ENCODE results near the gene TNNI3K. TPM values are rescaled to one million over a fixed set of nuclear protein-coding genes. Genes with fewer than 3 reads are reported as not detected.

The TNNI3K gene
- total and polyA plus RNA-seq, 2 of the 8 experiments (the other 6 are each of a cell fraction or from before 2014, with no cell fraction given): 0.41 to 0.48 TPM

DNA sequence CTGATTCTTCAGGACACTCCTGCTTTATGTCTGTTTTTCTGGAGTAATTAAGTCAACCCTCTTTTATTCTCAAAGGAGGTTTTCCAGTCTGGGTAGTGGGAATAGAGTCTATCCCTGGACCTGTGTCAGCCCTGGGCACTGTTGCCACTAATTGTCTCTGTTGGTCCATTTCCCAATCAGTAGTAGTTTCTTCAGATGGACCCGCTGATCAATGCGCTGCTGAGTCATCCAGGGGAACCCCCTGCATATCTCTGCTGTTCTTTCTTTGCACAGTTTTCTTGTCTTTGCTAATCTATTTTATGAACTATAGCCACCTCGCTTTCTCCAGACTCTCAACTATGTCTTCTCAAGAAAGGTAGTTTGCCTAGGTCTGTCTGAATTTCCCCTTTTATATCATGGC, 82.5 kb downstream of the TNNI3K start:
- no peak overlapping the region for H2BK120ac ChIP-seq (replicated peaks; ENCODE audit: low read depth, low read length)
- H3K79me1 ChIP-seq (ENCODE audit: low read depth, low read length): no peaks in the 10 kb centered on the region
- no peak overlapping the region for H3K14ac ChIP-seq (ENCODE audit: insufficient read length)
- H3K56ac ChIP-seq (replicated peaks; ENCODE audit: insufficient read length, low read depth, low read length): no peak overlapping the region
- 87% methylated on average over 3 of the region's 3 CpGs; no CpG with 5 or more reads in 1 of the 2 experiments for WGBS, 2 experiments (ENCODE audit: extremely low coverage in 1 of 2, insufficient coverage in 1 of 2, insufficient read length in 1 of 2, insufficient replicate concordance in 2 of 2, low coverage in 1 of 2, low lambda C conversion rate in 2 of 2, missing lambda C conversion rate in 1 of 2)
- H3K4me3 ChIP-seq (ENCODE audit: extremely low read depth in 1 of 4, insufficient read depth in 2 of 4, low read depth in 3 of 4, low read length in 4 of 4): no peak overlapping the region
- no peak overlapping the region for H3K4ac ChIP-seq (replicated peaks; ENCODE audit: insufficient read length, low read depth, low read length)
- no peaks in the 10 kb centered on the region for H3K27me3 ChIP-seq (replicated peaks in 1 of 4; ENCODE audit: control insufficient read depth in 3 of 4, extremely low read depth in 1 of 4, insufficient read depth in 3 of 4, low read length in 3 of 4)
- no peaks in the 10 kb centered on the region for H3K36me3 ChIP-seq (ENCODE audit: control insufficient read depth in 2 of 4, insufficient read depth in 4 of 4, low read length in 3 of 4)
- no peak overlapping the region for H2BK12ac ChIP-seq (ENCODE audit: low read depth, low read length)
- H2BK20ac ChIP-seq (ENCODE audit: low read length): no peak overlapping the region
- no peak for TF ChIP-seq GABPA (IDR thresholded peaks at IDR 0.05; ENCODE audit: borderline replicate concordance, insufficient read depth, low read length)
- TF ChIP-seq CHD1 (IDR thresholded peaks at IDR 0.05; ENCODE audit: low read depth, low read length): no peak
- DNase-seq (ENCODE audit: low read depth in 1 of 2, low spot score in 2 of 2) (no peak), FAIRE-seq (no peak)
- no peak overlapping the region for H4K5ac ChIP-seq (ENCODE audit: insufficient read length, low read depth, low read length)
- H2AK5ac ChIP-seq (ENCODE audit: low read depth, low read length): no peak overlapping the region
- no peak overlapping the region for H3K18ac ChIP-seq (ENCODE audit: extremely low read depth, low read length)
- no peak overlapping the region for H3K4me2 ChIP-seq (ENCODE audit: insufficient read depth in 1 of 2, low read depth in 2 of 2, low read length in 2 of 2)
- H3K23me2 ChIP-seq (ENCODE audit: low read depth, low read length): no peaks in the 10 kb centered on the region
- CTCF ChIA-PET (ENCODE audit: partially characterized antibody): no interaction called here
- H2BK5ac ChIP-seq (ENCODE audit: low read depth, low read length): no peak overlapping the region
- peaks cover 0 to 3% (median 0%) of the 10 kb centered on the region in 4 experiments; a peak in 1 of 7 replicates for H3K4me1 ChIP-seq (replicated peaks in 1 of 4; ENCODE audit: control insufficient read depth in 3 of 4, insufficient read depth in 4 of 4, low read length in 3 of 4)
- no peaks in the 10 kb centered on the region for H4K20me1 ChIP-seq (replicated peaks in 1 of 2; ENCODE audit: control insufficient read depth in 1 of 2, insufficient read depth in 2 of 2, low read length in 2 of 2)
- no peak overlapping the region for H3K9ac ChIP-seq (replicated peaks in 1 of 4; ENCODE audit: extremely low read depth in 1 of 4, low read depth in 3 of 4, low read length in 3 of 4)
- no peak overlapping the region for H3K23ac ChIP-seq (ENCODE audit: insufficient read length)
- no peak overlapping the region for H4K8ac ChIP-seq (ENCODE audit: extremely low read depth, insufficient read depth, low read length)
- H3K9me3 ChIP-seq (ENCODE audit: insufficient read depth in 2 of 2, low read depth in 1 of 2, low read length in 1 of 2): no peaks in the 10 kb centered on the region
- no peak overlapping the region for H3K27ac ChIP-seq (ENCODE audit: low read depth, low read length)
- H4K91ac ChIP-seq (replicated peaks; ENCODE audit: insufficient read length, low read length): no peak overlapping the region
- POLR2A ChIA-PET (ENCODE audit: partially characterized antibody): no interaction called here
- no peak overlapping the region for H2AFZ ChIP-seq (ENCODE audit: low read length)
- no peaks in the 10 kb centered on the region for H3K79me2 ChIP-seq (ENCODE audit: control insufficient read depth in 1 of 2, insufficient read depth in 2 of 2, low read length in 2 of 2)
- H2BK15ac ChIP-seq (ENCODE audit: low read length): no peak overlapping the region

Data from H1 (cell line).